Testis (tissue), 3 donors: ENCODE results near the gene CDH23. TPM values are rescaled to one million over a fixed set of nuclear protein-coding genes. Genes with fewer than 3 reads are reported as not detected.

ENCODE experiments used
- DNase-seq: peaks from one replicate; pipeline ENCODE4 v3.0.0-alpha.2; 2019
- H3K27ac ChIP-seq, 2 donors: fragments of 200-600 bp; sonication (generic); one replicate each; pipeline ENCODE4 v1.5.1; 2019
- H3K27me3 ChIP-seq: fragments of 200-600 bp; sonication (generic); one replicate; pipeline ENCODE4 v1.5.1; 2019
- H3K36me3 ChIP-seq: fragments of 200-600 bp; sonication (generic); one replicate; pipeline ENCODE4 v1.5.1; 2017; ENCODE audit warnings: low read depth; ENCODE audit errors: missing control alignments
- H3K4me1 ChIP-seq: fragments of 200-600 bp; sonication (generic); one replicate; pipeline ENCODE4 v1.5.1; 2019
- H3K4me3 ChIP-seq, 2 donors: fragments of 200-600 bp; sonication (generic); one replicate each; pipeline ENCODE4 v1.5.1; 2017 to 2019
- H3K9me3 ChIP-seq: fragments of 200-600 bp; sonication (generic); one replicate; pipeline ENCODE4 v1.5.1; 2017
- POLR2A ChIP-seq: fragments of 450-650 bp; IDR thresholded peaks from one replicate; pipeline ENCODE4 v1.6.1; 2017; ENCODE audit warnings: antibody characterized with exemption, mild to moderate bottlenecking, moderate library complexity
- WGBS, 2 donors: methylation state at CpG; one replicate each; pipeline ENCODE4 v1.1.5; 2018; 5-methylcytosine and 5-hydroxymethylcytosine counted together
- intact Hi-C: fragments of 100-400 bp; cut with DNase I; formaldehyde crosslinking; loops from one replicate; pipeline ENCODE4 v1.15.1; 2023; ENCODE audit warnings: low total_unique reads
- polyA plus RNA-seq: library from polyadenylated mRNA; stranded (reverse); fragments of 350-450 nt; fragmentation: Illumina TruSeq; extraction: RNeasy Lipid Tissue Mini Kit (QIAGEN cat#74804); gene quantifications from one replicate; pipeline ENCODE4 v1.2.3, GENCODE V29; 2014; ENCODE audit warnings: low read depth, low replicate concordance; ENCODE audit not compliant: insufficient read depth
- total RNA-seq, 2 donors: library from RNA; depleted of rRNA; stranded (reverse); fragments of >200 nt; gene quantifications; one replicate each; pipeline ENCODE4 v1.2.3, GENCODE V29; 2016
- TF ChIP-seq, protein P1 (sequence below), 3 experiments: fragments of 450-650 bp in 2 of 3; fragments of 200-600 bp in 1 of 3; sonication (generic) in 1 of 3; IDR thresholded peaks; one replicate each; pipeline ENCODE4 v1.5.1; 2016 to 2019; ENCODE audit warnings: antibody characterized with exemption in 3 of 3, mild to moderate bottlenecking in 2 of 3, moderate library complexity in 1 of 3

CDH23 gene
- total and polyA plus RNA-seq, 3 donors from 2014 or later: 29.8 to 125 (median 81.7) TPM

GRCh38 chr10:71419002-71419540 lies 22.4 kb downstream of the CDH23 start:
- H3K27me3 ChIP-seq: no peaks in the 10 kb centered on the region
- DNase-seq: no peak
- H3K36me3 ChIP-seq: no peaks in the 10 kb centered on the region
- no peak overlapping the region for H3K4me3 ChIP-seq
- no peaks in the 10 kb centered on the region for H3K9me3 ChIP-seq
- TF ChIP-seq, protein P1, sequence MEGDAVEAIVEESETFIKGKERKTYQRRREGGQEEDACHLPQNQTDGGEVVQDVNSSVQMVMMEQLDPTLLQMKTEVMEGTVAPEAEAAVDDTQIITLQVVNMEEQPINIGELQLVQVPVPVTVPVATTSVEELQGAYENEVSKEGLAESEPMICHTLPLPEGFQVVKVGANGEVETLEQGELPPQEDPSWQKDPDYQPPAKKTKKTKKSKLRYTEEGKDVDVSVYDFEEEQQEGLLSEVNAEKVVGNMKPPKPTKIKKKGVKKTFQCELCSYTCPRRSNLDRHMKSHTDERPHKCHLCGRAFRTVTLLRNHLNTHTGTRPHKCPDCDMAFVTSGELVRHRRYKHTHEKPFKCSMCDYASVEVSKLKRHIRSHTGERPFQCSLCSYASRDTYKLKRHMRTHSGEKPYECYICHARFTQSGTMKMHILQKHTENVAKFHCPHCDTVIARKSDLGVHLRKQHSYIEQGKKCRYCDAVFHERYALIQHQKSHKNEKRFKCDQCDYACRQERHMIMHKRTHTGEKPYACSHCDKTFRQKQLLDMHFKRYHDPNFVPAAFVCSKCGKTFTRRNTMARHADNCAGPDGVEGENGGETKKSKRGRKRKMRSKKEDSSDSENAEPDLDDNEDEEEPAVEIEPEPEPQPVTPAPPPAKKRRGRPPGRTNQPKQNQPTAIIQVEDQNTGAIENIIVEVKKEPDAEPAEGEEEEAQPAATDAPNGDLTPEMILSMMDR (IDR thresholded peaks at IDR 0.05): no peak
- no peak for TF ChIP-seq POLR2A
- H3K4me1 ChIP-seq: no peaks in the 10 kb centered on the region
- intact Hi-C loops: no loop called here
- no peak overlapping the region for H3K27ac ChIP-seq

DNA sequence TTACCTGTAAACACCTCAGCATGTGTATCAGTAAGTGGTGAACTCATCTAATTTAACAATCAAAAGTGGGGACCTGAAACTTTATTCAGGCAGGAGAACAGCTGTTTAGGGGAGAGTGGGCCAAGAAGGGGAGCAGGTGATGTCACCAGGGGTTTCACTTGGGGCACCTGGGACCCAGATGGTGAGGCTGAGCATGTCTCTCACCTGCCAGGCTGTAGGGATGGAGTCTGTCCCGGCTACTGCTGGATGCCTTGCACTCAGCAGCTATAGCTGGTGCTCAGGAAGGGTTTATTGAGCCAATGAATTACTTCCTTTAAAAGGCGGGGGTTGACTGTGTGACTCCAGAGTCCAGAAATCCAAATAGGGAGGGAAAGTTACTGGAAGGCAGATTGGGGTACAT lies 23.0 kb downstream of the CDH23 start:
- intact Hi-C loops: no loop called here
- H3K4me1 ChIP-seq: no peaks in the 10 kb centered on the region
- H3K9me3 ChIP-seq: no peaks in the 10 kb centered on the region
- H3K4me3 ChIP-seq: no peak overlapping the region
- WGBS, 2 donors: 87 to 99% methylated on average over 2 of the region's 2 CpGs
- no peaks in the 10 kb centered on the region for H3K27me3 ChIP-seq
- DNase-seq: no peak
- H3K36me3 ChIP-seq: no peaks in the 10 kb centered on the region
- H3K27ac ChIP-seq: no peak overlapping the region
- no peak for TF ChIP-seq POLR2A
- TF ChIP-seq, protein P1 (IDR thresholded peaks at IDR 0.05): no peak

- WGBS, 2 donors: 94 to 96% methylated on average over 4 of the region's 4 CpGs
- intact Hi-C loops: no loop called here
- H3K4me1 ChIP-seq: no peaks in the 10 kb centered on the region
- H3K9me3 ChIP-seq: no peaks in the 10 kb centered on the region
- no peak overlapping the region for H3K27ac ChIP-seq
- no peaks in the 10 kb centered on the region for H3K36me3 ChIP-seq
- DNase-seq: no peak
- H3K27me3 ChIP-seq: no peaks in the 10 kb centered on the region
- TF ChIP-seq POLR2A: no peak
- TF ChIP-seq, protein P1 (IDR thresholded peaks at IDR 0.05): no peak
- no peak overlapping the region for H3K4me3 ChIP-seq
These were observed 24.3 kb downstream of the CDH23 start for GRCh38 chr10:71421075-71421434.

DNA sequence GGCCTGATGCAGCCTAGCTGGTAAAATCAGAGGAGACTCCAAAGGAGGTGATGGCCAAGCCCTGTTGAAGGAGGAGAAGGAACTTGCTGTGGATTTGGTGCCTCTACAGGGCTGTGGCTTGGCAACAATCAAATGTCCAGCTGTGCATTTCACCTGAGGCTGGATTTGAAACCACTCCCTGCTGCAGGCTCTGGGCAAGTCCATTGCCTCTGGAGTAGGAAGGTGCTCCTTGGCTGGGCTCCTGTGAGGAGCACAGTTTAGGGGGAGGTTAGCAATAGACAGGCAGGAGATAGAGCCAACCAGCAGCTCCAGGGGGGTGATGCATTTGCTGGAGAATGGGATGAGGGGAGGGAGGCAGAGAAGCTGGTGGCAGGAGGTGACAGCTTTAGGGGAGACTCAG lies 26.5 kb downstream of the CDH23 start:
- Histone ChIP-seq H3K9me3 (no peaks in the 10 kb centered on the region), H3K27me3 (no peaks in the 10 kb centered on the region), H3K27ac (no peak overlapping the region), H3K4me3 (no peak overlapping the region), H3K4me1 (no peaks in the 10 kb centered on the region), H3K36me3 (no peaks in the 10 kb centered on the region)
- intact Hi-C loops: no loop called here
- no peak for DNase-seq
- no peak for TF ChIP-seq POLR2A
- TF ChIP-seq, protein P1 (IDR thresholded peaks at IDR 0.05): no peak

DNA sequence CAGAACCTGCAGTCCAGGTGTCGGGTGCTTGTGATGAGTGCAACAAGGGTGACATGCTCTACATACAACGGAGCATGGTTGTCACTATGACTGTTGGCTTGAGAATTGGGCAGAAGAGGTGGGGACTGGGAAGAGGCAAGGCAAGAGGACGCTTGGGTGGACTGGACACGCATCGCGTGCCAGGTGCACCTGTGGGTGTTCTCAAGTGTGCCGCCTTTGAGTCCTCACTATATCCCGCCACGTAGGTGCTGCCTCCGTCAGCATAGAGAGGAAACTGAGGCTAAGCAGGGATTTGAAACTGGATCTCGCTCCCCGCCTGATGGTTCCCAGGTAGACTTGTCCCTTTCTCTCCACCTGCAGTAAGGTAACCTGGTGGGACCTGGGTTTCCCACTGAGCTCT lies 27.2 kb downstream of the CDH23 start:
- DNase-seq: no peak
- Histone ChIP-seq H3K27me3 (no peaks in the 10 kb centered on the region), H3K36me3 (no peaks in the 10 kb centered on the region), H3K27ac (no peak overlapping the region), H3K4me1 (no peaks in the 10 kb centered on the region), H3K4me3 (no peak overlapping the region), H3K9me3 (no peaks in the 10 kb centered on the region)
- TF ChIP-seq, protein P1 (IDR thresholded peaks at IDR 0.05): no peak
- TF ChIP-seq POLR2A: no peak
- intact Hi-C loops: no loop called here
- WGBS, 2 donors: 88 to 95% methylated on average over 10 to 12 of the region's 12 CpGs
